OCI-LY3 (cell line): ENCODE data around the gene MAP3K2.

Source experiments
- H2AFZ ChIP-seq: fragments of 200-600, 300-600 bp; shearing (Covaris generic); 2 replicates; pipeline ENCODE4 v1.6.0; 2014; ENCODE audit warnings: antibody characterized with exemption, low read depth, low read length
- H3K27ac ChIP-seq: fragments of 200-600, 300-600 bp; sonication (generic); 2 replicates; pipeline ENCODE4 v1.5.1; 2014; ENCODE audit warnings: mild to moderate bottlenecking, low read length, moderate library complexity, mixed read lengths
- H3K27me3 ChIP-seq: fragments of 200-600, 300-600 bp; sonication (generic); 2 replicates; pipeline ENCODE4 v1.6.1; 2014; ENCODE audit warnings: low read depth, low read length, mixed read lengths
- H3K36me3 ChIP-seq: fragments of 200-600, 300-600 bp; sonication (generic); replicated peaks from 2 replicates; pipeline ENCODE3; 2014; ENCODE audit warnings: low read depth, low read length, mixed read lengths
- H3K4me1 ChIP-seq: fragments of 300-600, 200-600 bp; sonication (generic); 2 replicates; pipeline ENCODE4 v1.6.1; 2014; ENCODE audit warnings: low read length, mixed read lengths
- H3K4me2 ChIP-seq: fragments of 200-600, 300-600 bp; sonication (generic); 2 replicates; pipeline ENCODE4 v1.6.1; 2014; ENCODE audit warnings: low read length, mixed read lengths
- H3K4me3 ChIP-seq: fragments of 300-600, 200-600 bp; sonication (generic); 2 replicates; pipeline ENCODE4 v1.5.1; 2014; ENCODE audit warnings: antibody characterized with exemption, mild to moderate bottlenecking, low read length, moderate library complexity
- H3K79me2 ChIP-seq: fragments of 300-600, 200-600 bp; shearing (Covaris generic); 2 replicates; pipeline ENCODE4 v1.6.1; 2014; ENCODE audit warnings: mild to moderate bottlenecking, low read length, mixed read lengths
- H3K9ac ChIP-seq: fragments of 300-600, 200-600 bp; shearing (Covaris generic); 2 replicates; pipeline ENCODE4 v1.6.0; 2014; ENCODE audit warnings: mild to moderate bottlenecking, low read length, moderate library complexity
- H3K9me3 ChIP-seq: fragments of 200-600, 300-600 bp; shearing (Covaris generic); 2 replicates; pipeline ENCODE4 v1.6.1; 2014; ENCODE audit warnings: low read length, mixed read lengths; ENCODE audit not compliant: insufficient read depth
- H4K20me1 ChIP-seq: fragments of 200-600, 300-600 bp; sonication (generic); 2 replicates; pipeline ENCODE4 v1.6.1; 2016; ENCODE audit warnings: low read length, mixed read lengths; ENCODE audit not compliant: insufficient read depth
- EZH2phosphoT487 ChIP-seq: fragments of 200-600 bp; shearing (Covaris generic); IDR thresholded peaks from 2 replicates; pipeline ENCODE4 v1.6.1; 2018; ENCODE audit warnings: antibody characterized with exemption, mixed run types, low read depth
- TF ChIP-seq, protein P1 (sequence below): fragments of 200-600, 300-600 bp; sonication (generic); IDR thresholded peaks from 2 replicates; pipeline ENCODE4 v1.5.1; 2014; ENCODE audit warnings: antibody characterized with exemption, low read length, low read depth

MAP3K2 gene

DNA sequence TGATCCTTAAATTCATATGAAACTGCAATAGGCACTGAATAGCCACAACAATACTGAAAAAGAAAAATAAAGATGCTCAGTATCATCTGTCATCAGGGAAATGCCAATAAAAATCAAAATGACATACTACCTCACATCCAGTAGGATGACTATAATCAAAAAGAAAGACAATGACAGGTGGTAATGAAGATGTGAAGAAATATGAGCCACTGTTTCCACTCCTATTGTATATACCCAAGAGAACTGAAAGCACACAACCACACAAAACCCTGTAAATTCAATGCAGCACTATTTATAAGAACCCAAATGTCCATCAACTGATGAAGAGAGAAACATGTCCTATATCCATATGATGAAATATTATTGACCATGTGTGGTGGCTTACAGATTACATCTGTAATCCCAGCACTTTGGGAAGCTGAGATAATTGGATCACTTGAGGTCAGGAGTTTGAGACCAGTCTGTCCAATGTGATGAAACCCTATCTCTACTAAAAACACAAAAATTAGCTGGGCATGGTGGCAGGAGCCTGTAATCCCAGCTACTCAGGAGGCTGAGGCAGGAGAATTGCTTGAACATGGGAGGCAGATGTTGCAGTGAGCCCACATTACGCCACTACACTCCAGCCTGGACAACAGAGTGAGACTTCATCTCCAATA lies 39.9 kb downstream of the MAP3K2 start:
- H3K79me2 ChIP-seq, result peaks cover 77% of the 10 kb centered on the region
- peaks cover 60% of the 10 kb centered on the region for H4K20me1 ChIP-seq
- H2AFZ ChIP-seq, result no peak overlapping the region
- no peak overlapping the region for H3K27ac ChIP-seq
- TF ChIP-seq, protein P1, sequence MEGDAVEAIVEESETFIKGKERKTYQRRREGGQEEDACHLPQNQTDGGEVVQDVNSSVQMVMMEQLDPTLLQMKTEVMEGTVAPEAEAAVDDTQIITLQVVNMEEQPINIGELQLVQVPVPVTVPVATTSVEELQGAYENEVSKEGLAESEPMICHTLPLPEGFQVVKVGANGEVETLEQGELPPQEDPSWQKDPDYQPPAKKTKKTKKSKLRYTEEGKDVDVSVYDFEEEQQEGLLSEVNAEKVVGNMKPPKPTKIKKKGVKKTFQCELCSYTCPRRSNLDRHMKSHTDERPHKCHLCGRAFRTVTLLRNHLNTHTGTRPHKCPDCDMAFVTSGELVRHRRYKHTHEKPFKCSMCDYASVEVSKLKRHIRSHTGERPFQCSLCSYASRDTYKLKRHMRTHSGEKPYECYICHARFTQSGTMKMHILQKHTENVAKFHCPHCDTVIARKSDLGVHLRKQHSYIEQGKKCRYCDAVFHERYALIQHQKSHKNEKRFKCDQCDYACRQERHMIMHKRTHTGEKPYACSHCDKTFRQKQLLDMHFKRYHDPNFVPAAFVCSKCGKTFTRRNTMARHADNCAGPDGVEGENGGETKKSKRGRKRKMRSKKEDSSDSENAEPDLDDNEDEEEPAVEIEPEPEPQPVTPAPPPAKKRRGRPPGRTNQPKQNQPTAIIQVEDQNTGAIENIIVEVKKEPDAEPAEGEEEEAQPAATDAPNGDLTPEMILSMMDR, result no peak
- H3K27me3 ChIP-seq, result no peaks in the 10 kb centered on the region
- no peak overlapping the region for H3K4me2 ChIP-seq
- H3K4me1 ChIP-seq, result peaks cover 5% of the 10 kb centered on the region
- no peaks in the 10 kb centered on the region for H3K36me3 ChIP-seq
- H3K9ac ChIP-seq, result no peak overlapping the region
- H3K9me3 ChIP-seq, result no peaks in the 10 kb centered on the region
- H3K4me3 ChIP-seq, result no peak overlapping the region

DNA sequence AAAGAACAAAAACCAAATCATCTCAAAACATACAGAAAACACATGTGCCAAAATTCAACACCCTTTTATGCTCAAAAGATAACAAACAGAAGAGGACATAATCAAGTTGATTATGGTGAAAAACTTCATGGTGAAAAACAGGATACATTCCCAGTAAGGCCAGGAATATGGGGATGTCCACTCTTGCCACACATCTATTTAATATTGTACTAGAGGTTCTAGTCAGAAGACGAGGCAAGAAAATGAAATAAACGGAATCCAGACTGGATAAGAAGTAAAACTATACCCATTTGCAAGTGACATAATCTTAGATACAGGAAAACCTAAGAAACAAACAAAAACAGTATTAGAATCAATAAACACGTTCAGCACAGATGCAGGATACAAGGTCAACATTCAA lies 40.8 kb downstream of the MAP3K2 start:
- Histone ChIP-seq H3K4me3 (no peak overlapping the region), H3K4me1 (peaks cover 12% of the 10 kb centered on the region), H3K27ac (no peak overlapping the region), H3K9me3 (no peaks in the 10 kb centered on the region), H4K20me1 (peaks cover 62% of the 10 kb centered on the region), H3K4me2 (no peak overlapping the region), H3K27me3 (no peaks in the 10 kb centered on the region), H3K36me3 (no peaks in the 10 kb centered on the region), H3K9ac (no peak overlapping the region), H2AFZ (no peak overlapping the region), H3K79me2 (peaks cover 74% of the 10 kb centered on the region)
- no peak for TF ChIP-seq EZH2phosphoT487
- TF ChIP-seq, protein P1, result no peak

DNA sequence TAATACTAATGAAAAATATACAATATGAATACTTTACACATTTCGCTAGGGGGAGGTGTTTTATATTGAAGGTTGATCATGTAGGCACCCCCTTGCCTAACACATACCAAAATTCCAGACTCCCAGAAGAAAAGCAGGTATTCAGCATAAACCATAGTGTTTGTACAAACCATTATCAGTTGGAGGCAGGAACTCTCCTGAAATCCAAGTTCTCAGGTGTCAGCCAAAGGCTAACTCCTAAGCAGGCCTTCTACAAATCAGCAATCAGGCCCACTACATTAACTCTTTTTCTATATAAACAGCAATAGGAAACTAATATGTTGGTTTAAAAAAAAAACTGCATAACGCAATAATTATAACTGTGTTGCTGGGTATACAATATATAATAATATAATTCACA lies 44.5 kb downstream of the MAP3K2 start:
- no peak for TF ChIP-seq EZH2phosphoT487
- TF ChIP-seq, protein P1, result peak; percentile 15; the same call in 1 of the 2 replicates
- peaks cover 11% of the 10 kb centered on the region for H3K4me1 ChIP-seq
- H3K4me3 ChIP-seq, result no peak overlapping the region
- H3K27me3 ChIP-seq, result no peaks in the 10 kb centered on the region
- no peaks in the 10 kb centered on the region for H3K9me3 ChIP-seq
- H4K20me1 ChIP-seq, result peaks cover 40% of the 10 kb centered on the region
- no peak overlapping the region for H3K27ac ChIP-seq
- no peak overlapping the region for H2AFZ ChIP-seq
- H3K79me2 ChIP-seq, result peaks cover 42% of the 10 kb centered on the region
- no peak overlapping the region for H3K4me2 ChIP-seq
- H3K9ac ChIP-seq, result no peak overlapping the region
- peaks cover under 1% of the 10 kb centered on the region for H3K36me3 ChIP-seq

DNA sequence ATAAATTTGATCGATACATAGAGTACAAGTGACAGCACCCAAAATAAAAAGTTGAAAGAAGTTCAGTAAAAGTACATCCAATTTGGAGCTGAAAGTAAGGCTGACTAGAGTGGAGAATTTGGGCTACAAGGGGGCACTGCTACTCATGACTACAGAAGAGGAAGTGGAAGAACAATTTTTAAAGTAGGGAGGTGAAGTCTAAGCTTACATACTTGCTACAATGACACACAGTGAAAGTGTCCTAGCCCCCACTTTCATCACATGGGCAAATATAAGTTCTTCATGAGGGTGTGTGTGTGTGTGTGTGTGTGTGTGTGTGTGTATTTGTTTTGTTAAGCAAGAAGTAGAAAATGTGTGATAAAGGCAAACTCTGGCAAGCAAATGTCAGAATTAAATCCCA lies 45.7 kb downstream of the MAP3K2 start:
- H3K27me3 ChIP-seq, result no peaks in the 10 kb centered on the region
- H3K4me1 ChIP-seq, result peaks cover 11% of the 10 kb centered on the region
- no peak overlapping the region for H2AFZ ChIP-seq
- no peak overlapping the region for H3K9ac ChIP-seq
- H3K9me3 ChIP-seq, result no peaks in the 10 kb centered on the region
- H3K4me3 ChIP-seq, result no peak overlapping the region
- H3K36me3 ChIP-seq, result peaks cover 7% of the 10 kb centered on the region
- H3K79me2 ChIP-seq, result peaks cover 33% of the 10 kb centered on the region
- peak overlapping the region; percentile 40; the same call in 1 of the 2 replicates for H3K27ac ChIP-seq
- peak overlapping the region; percentile 51 for H3K4me2 ChIP-seq
- TF ChIP-seq EZH2phosphoT487, result no peak
- TF ChIP-seq, protein P1, result peak; percentile 31; the same call in 1 of the 2 replicates
- peaks cover 30% of the 10 kb centered on the region for H4K20me1 ChIP-seq
